Measurements from ENCODE around the gene PSMA7.

The PSMA7 gene

GRCh38 chr20:62087227-62087626, 56.0 kb downstream of the PSMA7 start:
- WGBS, 2 experiments = 58 to 62% methylated on average over 11 of the region's 11 CpGs

More at GRCh38 chr20:62087227-62087626, 56.0 kb downstream of the PSMA7 start:
- Histone ChIP-seq H3K4me3 (ENCODE audit: insufficient read depth, low read depth, low read length) (no peak overlapping the region), H3K27me3 (ENCODE audit: control insufficient read depth, insufficient read depth, low read length, poor library complexity, severe bottlenecking) (peaks cover 3% of the 10 kb centered on the region), H3K36me3 (ENCODE audit: control insufficient read depth, insufficient read depth, low read length) (no peaks in the 10 kb centered on the region), H3K4me1 (ENCODE audit: control insufficient read depth, insufficient read depth, low read length) (no peaks in the 10 kb centered on the region), H3K27ac (ENCODE audit: insufficient read depth, low read depth, low read length, poor library complexity, severe bottlenecking) (no peak overlapping the region), H3K9me3 (ENCODE audit: control insufficient read depth, low read length) (no peaks in the 10 kb centered on the region)

All from ectodermal cell (in vitro differentiated cells).